Measurements from ENCODE around the gene ASB18.

Gene ASB18

DNA sequence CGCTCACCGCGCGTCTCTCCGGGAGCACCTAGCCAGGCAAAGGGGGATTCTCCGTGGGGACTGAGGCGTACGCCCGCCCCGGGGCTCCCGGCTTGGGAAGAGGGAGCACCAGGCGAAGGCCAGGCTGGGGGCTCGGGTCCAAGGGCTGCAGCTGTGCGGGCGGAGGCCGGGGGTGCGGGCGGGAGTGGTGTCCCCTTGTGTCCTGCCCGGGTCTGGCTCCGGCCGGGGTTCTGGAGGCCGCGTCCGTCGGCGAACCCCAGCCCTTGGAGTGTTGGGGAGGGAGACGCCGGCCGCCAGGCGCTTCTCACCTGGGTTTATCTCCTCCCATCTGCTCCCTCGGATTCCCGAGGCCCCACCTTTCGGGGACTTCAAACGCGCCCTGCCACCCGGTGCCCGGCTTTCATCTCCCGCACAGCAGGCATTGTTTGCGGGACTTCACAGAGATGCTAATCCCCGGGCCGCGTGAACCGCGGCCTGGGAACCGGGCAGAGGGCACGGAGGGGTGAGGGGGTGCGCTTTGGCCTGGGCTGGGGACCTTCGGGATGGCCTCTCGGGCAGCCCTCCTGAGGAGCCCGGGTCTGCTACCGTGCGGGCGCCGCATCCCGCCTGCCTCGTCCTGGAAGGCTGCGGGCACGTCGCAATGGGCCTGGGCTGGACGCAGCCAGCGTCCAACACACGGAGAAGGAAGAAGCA lies 91.0 kb downstream of the ASB18 start:
- no peak for DNase-seq

DNA sequence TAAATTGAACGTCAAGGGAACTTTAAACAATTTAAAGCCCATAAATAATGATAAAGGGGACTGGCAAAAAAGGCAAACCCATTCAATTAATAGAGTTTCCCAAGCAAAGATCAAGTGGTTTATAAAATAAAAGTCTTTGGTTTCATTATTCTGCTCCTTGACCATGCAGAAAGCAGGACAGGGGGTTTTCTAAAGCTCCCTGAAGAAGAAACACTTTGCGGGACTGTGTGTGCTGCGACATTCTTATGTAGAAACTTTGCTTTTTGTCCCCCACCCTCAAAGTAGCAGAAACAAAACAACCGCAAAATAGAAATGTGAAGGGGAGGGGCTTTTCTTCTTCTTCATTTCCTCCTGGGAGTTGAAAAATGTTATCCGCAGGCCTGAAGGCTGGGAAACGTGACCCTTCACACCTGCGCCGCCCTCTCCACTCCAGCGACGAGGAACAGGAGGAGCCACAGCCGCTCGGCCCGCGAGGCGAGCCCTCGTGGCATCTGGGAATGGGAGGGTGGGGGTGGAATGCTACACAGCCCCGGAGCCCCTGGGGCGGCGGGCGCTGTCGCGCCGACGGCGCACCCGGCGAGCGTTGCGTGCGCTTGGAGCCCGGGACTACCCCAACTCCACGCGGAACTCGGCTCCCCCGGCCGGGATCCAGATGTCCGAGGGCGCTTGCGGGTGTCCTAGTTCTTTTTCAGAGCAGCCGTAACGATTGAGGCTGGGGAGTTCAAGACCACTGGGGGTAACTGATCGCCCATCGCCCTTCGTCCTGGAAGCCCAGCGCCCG lies 91.8 kb downstream of the ASB18 start:
- DNase-seq = no peak

DNA sequence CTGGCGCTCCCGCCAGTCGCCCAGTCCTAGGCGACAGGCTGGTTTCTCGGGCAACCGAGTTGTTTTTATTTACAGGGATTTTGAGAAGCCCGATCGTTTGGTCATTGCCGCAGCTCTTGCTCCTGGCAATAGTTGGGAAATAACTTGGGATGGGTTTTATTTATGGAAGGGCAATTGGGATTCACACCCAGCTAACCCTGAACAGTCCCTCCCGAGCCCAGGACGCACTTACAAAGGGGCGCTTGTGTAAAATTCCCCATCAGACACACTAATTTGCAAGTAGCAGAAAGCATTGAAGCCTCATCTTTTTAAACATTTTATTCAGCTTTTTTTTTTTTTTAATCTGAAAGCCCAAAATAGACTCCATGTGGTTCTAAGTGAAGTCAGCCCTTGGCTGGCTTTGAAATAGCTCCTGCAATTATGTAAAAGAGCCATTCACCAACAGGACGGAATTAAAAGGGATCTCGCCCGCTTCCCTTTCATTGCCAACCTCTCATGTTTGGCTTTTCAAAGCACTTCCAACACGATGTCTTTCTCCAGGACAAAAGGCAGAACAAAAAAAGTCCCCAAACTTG lies 92.4 kb downstream of the ASB18 start:
- no peak for DNase-seq

DNA sequence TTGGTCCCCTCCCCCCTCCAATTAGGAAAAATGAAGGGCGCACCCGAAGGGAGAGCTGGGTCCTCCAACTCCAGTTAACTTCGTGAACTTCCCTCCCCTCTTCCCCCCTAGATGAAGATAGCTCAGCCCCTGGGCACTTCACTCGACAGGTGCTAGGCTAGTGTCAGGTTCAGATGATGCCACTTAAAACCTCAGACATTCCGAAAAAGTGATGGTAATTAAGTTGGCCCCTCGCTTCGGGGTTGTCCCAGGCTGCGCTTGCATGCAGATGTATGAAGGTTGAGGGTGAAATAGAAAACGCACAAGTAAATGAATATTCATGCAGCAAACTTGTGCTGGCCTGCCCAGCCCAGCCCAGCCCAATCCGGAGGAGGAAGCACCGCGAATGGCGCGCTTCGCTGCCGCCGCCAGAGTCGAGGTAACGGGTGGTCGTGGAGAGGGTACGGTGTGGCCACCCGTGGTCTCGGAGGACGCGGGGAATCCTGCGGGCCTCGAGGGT lies 93.0 kb downstream of the ASB18 start:
- no peak for DNase-seq

DNA sequence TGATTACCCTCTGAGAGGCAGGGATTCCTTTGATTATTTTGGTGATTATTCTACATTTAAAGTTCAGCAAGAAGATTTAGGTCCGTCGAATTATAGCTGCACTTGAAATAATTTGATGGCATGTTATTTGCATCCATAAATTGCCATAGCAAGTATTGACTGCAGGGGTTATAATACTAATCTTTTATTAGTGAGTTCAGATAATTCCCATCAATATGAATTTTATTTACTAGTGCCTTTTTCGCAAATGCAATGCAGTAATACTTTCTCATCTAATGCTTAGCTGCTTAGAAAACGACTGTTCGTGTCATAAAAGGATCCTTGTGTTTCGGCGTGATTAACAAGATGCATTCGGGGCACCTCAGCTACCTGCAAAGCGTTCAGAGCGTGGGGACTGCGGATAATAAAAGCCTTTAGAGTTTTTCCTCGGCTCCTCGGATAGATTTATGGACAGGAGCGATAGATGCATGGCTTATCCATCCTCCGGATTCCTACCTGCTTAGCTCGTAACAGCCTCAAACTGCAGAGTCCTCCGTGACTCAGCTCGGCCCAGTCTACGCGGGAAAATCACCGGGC lies 93.5 kb downstream of the ASB18 start:
- no peak for DNase-seq

DNA sequence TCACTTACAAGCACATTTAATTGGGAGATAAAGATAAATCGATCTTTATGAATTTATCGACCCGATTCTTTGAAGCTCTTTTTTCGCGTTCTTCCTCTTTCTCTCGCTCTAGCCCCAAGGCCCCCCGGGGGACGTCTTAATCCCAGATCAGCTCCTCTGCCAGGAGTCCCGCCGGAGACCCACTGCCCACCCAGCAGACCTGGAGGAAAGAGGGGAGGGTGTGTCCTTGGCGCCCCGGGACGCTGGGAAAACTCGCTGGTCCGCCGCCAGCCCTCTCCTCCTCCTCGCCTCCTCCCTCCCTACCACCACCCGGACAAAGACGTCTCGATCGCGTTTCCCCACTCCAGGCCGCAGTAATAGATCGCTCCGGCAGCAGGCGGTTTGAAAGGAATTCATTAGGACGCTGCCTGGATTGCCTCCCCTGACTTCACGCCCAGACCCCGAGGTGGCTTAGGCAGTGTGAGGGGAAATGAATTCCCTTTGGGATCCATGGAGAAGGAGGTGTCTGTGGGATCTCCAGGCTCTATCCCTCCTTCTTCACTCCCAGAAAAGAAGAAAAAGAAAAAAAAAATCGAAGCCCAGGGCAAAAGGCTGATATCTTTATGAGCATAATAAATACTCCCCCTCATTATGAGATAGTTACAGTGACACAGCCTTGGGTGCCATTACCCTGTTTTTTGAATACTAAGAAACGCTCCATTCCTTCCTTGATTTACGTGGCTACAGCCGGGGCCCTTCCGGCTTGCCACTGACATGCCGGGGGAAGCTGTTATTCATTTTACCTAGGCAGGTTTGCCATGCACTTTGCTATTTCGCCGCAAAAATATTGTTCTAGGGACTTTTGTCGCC lies 94.2 kb downstream of the ASB18 start:
- DNase-seq = no peak

DNA sequence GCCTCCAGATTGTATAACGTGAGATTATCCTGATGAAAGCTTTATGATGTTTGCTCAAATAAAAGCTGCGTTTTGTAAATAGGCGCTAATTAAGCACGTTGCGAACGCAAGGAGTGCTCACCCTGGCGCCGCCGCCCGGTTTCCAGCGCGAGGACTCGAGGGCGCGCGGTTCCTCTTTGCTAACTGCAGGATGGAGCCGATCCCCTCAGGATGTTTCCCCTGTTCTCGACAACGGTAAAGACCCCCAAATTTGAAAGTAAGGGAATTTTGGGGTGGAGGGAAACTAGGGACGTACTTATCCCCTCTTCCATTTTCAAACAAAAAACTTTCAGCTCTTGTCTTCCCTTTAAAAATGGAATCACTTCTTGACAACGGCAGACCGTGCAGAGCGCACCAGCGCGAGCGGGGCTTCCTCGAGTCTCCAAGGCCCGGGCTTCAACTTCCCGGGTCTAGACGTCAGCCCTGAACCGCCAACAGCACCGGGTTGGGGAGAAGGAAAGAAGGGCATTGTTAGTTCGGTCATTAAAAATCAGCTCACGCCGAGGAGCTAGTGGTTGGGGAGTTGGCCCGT lies 95.0 kb downstream of the ASB18 start:
- no peak for DNase-seq

DNA sequence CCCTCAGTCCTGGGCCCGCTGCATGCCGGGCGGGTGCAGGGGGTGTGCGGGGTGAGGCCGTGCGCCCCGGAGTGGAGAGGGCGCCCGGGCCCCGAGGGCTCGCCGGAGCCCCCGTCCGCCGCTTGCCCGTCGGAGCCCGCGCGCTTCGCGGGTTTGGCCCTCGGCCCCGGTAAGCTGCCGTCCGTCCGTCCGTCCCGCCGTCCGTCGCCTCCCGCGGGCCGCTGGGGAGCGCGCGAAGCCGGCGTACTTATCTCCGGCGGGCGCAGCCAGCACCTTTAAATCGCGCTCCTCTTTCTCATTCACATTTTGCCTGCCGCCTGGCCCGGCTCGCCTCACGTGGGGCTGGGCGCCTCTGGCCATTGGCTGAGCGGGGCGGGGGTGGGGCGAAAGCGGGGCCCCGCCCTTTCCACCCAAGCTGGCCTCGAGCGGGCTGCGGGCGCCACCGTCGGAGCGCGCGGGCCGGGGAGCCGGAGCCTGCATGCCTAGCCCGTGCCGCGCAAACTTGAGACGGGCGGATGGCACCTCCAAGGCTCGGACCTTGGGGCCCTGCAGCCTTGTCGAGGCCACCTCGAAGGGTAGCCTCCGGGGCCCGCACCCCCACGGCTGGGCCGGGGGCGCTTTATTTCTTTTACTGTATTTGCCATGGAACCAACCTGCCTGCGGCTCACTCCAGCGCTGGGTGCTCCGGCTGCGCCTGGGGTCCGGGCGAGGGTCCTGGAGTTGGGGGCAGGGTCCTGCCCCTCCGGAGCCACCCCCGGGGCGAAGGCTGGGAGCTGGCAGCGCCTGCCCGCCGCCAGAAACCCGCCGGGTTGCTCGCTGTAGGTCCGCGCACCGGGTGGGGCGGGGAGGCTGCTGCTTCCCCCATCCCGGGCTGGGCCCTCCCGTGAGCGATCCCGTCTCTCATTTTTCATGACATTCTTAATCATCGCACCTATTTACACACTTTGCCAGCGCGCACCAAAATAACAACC lies 95.8 kb downstream of the ASB18 start, which contains the start of gene GBX2:
GBX2 (minus strand) TSS at position 277 of the 971 bp plus-strand sequence. CDS start 415 bp downstream, outside the sequence.
- DNase-seq = no peak

DNA sequence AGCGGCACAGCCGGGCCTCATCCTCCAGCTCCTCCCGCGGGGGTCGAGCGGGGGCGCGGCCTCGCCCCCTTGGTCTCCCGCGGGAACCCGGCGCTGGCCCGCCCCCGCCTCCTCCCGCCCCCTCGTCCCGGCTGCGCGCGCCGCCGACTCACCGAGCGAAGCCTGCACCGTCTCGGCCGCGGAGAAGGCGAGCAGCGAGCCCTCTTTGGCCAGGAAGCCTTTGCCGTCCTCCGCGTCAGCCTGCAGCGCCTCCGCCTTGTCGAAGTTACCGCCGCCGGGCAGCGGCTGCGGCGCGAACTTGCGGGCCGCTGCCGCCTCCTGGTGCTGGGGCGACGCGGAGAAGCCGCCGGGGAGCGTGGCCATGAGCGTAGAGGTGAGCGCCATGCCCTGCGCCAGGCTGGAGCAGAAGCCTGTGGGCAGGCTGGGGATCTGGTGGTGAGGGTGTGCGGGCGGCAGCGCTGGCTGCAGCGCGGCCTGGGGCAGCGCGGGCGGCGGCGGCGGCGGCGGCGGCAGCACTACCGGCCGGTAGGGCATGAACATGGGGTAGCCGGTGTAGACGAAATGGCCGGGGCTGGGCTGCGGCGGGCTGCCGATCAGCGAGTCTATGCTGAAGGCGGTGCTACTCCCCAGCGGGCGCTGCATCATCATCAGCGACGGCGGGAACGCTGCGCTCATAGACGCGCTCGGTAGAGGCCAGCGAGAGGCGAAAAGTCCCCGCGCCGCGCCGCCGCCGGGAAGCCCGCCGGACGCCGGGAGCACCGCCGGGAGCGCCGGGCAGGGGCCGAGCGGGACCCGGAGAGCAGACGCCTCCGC lies 96.7 kb downstream of the ASB18 start:
- DNase-seq = no peak

DNA sequence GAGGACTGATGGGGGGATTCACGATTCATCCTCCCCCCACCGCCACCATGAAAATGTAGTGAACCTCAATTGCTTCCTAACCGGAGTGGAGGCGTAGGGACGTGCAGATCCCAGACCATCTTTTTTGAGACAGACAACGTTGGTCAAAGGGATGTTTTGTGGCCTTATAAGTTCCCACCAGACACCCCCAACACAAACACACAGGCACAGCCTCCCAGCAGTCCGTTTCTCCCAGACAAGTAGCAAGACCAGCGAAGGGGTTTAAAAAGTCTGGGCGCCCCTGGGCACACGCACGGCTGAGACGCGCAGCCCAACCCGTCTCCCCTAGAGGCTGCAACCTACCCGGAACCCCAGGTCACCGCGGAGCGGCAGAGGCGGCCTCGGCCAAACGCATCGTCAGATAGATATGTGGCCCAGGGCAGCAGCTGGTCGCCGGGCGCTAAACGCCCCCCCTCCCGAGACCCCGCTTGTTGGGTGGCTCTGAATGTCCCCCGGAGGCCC lies 97.4 kb downstream of the ASB18 start:
- no peak for DNase-seq

DNA sequence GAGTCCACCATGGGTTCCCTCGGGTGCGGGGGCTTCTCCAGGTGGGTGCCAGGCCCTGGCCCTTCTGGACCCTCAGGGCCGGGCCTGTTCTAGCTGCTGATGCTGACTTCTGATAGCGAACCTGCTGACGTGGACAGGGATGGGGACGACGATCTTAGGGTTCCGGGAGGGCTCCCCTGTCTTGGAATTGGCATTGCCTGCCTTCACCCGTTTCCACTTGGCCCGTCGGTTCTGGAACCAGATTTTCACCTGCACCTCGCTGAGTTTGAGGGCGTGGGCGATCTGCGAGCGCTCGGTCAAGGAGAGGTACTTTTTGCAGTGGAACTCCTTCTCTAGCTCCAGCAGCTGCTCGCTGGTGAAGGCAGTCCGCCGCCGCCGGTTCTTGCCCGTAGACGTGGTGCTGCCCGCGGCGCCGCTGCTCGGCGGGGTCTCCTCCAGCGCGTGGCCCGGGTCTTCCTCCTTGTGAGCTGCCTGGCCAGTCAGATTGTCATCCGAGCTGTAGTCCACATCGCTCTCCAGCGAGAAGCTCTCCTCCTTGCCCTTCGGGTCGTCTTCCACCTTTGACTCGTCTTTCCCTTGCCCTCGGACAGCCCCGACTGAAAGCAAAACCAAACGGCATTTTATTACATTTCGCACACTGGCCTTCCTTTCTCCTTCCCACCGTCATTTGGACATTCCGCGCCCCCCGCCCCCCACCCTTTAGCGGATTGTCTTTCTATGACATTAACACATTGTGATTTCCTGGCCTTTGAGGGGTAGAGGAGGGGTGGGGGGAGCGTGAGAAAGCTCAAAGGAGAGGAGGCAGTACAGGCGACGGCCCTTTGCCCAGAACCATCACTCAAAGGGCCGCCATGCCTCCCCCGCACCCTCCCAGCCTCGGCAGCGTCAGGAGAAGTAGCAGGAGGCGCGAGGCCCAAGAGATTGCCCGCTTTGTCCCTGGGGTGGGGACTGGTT lies 98.1 kb downstream of the ASB18 start:
- no peak for DNase-seq

DNA sequence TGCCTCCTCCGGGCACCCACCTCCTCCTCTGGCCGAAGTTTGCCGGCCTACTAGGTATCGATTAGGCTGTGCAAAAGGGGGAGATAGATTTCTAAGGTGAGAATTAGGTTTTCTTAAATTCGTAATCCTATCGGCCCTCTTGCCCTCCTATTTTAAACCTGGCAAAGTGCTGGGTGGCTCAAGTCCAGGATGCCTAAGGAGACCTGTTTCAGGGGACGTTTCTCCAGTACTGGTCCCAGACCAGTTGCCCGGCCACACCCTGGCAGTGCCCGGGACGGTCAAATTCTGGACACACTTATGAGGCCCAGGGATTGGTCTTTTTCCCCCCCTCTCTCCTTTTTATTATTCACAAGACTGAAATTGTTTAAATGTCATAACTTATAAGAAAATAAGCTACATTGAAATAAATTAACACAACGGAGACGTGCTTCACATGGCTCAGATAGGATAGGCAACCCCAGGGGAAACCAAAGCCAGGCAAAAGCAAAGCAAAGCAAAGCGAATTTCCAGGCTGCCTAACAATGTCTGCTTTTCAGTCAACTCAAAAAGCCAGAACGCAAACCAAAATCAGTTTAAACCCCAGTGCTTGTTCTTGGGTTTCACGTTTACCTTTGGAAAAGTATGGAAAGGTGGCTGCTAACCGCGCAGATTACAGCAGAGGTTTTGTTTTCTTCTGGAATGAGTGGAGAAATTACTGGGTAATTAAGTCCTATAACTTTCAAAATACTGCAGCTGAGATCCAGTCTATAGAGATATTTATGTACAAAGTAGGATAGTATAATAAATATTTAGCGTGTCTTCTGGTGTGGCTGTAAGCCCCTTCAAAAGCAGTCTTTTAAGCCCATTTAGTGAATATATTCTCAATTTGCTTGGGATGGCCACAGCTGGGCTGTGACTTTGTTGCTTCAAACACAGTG lies 99.0 kb downstream of the ASB18 start:
- DNase-seq = no peak

DNA sequence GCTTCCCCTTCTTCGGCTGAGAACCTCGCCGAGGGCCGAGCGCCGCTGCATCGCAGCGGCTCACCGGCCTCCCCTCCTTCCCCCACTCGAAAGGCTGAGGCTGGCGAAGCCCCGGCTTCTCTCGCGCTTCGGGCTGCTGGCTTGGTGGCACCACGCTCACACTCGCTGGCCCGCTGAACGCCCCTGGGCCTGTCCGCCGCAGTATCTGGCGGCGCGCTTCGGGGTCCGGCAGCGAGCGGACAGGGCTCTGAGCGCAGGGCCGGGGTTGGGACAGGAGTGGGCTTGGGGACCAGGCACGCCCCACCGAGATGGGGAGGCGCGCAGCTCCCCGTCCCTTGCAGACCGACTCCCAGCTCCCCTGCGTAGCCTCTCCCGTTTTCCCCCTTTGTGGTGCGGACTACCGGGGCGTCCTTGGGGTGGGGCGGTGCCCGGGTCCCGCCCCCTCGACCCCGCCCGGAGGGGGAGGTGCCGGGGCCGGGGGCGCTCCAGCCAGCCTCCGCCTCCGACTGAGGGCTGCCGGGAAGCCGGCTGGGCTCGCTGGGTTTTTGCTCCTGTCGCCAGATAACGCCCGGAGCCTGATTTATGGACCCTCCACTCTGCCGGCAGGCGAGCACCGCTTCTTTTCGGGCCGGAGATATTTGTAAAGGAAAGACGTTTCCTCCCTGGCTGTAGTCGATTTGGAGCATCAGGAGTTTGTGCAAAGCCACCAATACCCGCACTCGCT lies 99.8 kb downstream of the ASB18 start:
- no peak for DNase-seq

DNA sequence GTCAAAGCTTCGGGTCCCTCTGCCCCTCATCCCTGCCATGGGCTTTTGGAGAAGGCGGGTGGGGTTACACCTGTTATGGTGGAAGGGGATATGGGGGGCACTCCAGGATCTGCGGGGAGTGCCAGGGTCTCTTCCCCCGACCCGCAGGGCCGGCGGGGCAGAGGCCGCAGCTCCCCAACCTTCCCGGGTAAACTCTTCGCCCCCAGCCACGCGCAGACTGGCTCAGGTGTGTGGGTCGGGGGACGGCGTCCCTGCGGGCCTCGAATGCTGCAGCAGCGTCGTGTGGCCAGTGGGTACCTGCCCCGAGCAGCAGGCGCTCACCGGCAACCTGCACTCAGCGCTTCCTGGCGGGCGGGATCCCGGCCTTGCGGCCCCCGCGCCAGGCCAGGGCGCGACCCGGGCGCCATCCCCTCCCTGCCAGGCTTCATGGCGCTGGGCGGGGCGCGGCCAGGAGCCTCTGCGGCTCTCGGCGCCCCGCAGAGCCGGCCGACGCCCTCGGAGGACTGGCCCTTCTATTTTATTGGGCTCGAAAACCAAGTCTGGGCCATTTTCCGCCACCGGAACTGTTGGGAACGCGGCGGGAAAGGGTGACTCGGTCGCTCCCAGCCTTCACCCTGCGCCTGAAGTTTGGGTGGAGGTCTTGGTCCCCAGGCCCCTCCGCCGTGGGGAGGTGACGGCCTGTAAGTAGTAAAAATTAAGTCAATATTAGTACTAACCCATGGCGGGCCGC lies 100.6 kb downstream of the ASB18 start:
- DNase-seq = no peak

DNA sequence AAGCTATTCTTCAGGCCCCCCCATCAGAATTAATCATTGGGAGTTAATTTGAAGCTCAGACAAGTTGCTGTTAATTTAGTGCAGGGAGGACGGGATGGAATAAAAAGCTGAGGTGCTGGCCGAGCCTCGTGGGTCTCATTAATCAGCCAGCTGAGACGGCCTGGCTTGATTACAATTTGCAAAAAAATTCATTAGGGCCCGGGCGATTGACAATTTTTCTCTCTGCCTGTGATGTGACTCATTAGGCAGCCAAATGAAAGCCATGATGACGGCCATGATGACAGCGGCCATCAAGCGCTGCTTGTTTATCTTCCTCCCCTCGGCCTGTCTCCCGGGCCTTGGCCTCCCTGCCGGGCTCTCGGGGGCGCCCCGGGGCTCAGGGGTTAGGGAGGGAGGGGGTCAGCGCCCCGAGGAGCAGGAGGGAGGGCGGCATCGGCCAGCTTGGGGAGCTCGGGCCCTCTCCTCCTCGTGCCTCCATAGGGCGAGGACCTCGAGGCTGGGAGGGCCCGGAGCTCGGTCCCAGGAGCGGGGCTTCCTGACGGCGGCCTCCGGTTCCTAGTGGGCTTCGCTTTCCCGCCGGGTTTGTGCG lies 101.2 kb downstream of the ASB18 start:
- DNase-seq = no peak

Measured in cerebellar nuclear complex (tissue), 1 donor.